Ectodermal cell (in vitro differentiated cells): ENCODE results near the gene ACSM3.
"Not testable (repeated sequence)": the region's sequence is repeated elsewhere in the genome, so short reads cannot be mapped to it uniquely, and the experiment has no call there.

Experiments
- H3K27ac ChIP-seq: 2 replicates; pipeline ENCODE4 v1.7.0; 2013; ENCODE audit warnings: mild to moderate bottlenecking, low read depth, low read length; ENCODE audit not compliant: insufficient read depth, poor library complexity, severe bottlenecking
- H3K27me3 ChIP-seq: 2 replicates; pipeline ENCODE4 v1.7.0; 2013; ENCODE audit warnings: mild to moderate bottlenecking, low read length; ENCODE audit not compliant: insufficient read depth, control insufficient read depth, poor library complexity, severe bottlenecking
- H3K36me3 ChIP-seq: one replicate; pipeline ENCODE4 v1.7.0; 2013; ENCODE audit warnings: low read length; ENCODE audit not compliant: control insufficient read depth, insufficient read depth
- H3K4me1 ChIP-seq: one replicate; pipeline ENCODE4 v1.7.0; 2013; ENCODE audit warnings: low read length; ENCODE audit not compliant: control insufficient read depth, insufficient read depth
- H3K4me3 ChIP-seq: 2 replicates; pipeline ENCODE4 v1.7.0; 2013; ENCODE audit warnings: low read depth, low read length, control low read depth; ENCODE audit not compliant: insufficient read depth
- H3K9me3 ChIP-seq: 2 replicates; pipeline ENCODE4 v1.7.0; 2013; ENCODE audit warnings: mild to moderate bottlenecking, low read length, moderate library complexity; ENCODE audit not compliant: control insufficient read depth
- WGBS, 2 experiments: methylation state at CpG; one replicate each; pipeline ENCODE4 v1.1.7; 2013; ENCODE audit warnings: missing lambda C conversion rate in 2 of 2; 5-methylcytosine and 5-hydroxymethylcytosine counted together

The ACSM3 gene

DNA sequence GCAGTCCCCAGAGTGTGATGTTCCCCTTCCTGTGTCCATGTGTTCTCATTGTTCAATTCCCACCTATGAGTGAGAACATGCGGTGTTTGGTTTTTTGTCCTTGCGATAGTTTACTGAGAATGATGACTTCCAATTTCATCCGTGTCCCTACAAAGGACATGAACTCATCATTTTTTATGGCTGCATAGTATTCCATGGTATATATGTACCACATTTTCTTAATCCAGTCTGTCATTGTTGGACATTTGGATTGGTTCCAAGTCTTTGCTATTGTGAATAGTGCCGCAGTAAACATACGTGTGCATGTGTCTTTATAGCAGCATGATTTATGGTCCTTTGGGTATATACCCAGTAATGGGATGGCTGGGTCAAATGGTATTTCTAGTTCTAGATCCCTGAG lies 8.0 kb upstream of the ACSM3 start:
- WGBS, 2 experiments: 86% methylated on average over 3 of the region's 5 CpGs; no CpG with 5 or more reads in 1 of the 2 experiments
- H3K9me3 ChIP-seq, H3K4me3 ChIP-seq, H3K4me1 ChIP-seq, H3K27me3 ChIP-seq, H3K36me3 ChIP-seq, H3K27ac ChIP-seq: not testable (repeated sequence)

DNA sequence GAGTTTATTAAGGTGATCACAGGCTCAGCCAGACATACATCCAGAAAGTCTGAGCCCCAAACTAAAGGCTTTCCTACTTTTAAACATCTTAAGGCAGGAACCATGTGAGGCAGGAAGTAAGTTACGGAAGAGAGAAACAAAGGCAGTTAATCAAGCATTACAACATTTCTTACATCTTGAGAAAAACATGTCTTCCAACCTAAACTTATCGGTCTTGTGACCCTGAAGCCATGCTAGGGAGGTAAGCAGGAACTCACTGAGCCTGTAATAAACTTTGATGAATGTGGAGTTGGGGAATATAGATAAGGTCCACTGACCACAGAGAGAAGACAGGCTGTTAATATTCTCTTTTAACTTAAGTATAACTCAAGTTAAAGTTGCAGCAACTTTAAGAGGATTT lies 3.5 kb upstream of the ACSM3 start:
- no peak overlapping the region for H3K27ac ChIP-seq
- H3K27me3 ChIP-seq: no peaks in the 10 kb centered on the region
- WGBS, 2 experiments: 97 to 100% methylated on average over 2 of the region's 2 CpGs
- H3K36me3 ChIP-seq: no peaks in the 10 kb centered on the region
- no peak overlapping the region for H3K4me3 ChIP-seq
- no peaks in the 10 kb centered on the region for H3K9me3 ChIP-seq
- H3K4me1 ChIP-seq: no peaks in the 10 kb centered on the region

DNA sequence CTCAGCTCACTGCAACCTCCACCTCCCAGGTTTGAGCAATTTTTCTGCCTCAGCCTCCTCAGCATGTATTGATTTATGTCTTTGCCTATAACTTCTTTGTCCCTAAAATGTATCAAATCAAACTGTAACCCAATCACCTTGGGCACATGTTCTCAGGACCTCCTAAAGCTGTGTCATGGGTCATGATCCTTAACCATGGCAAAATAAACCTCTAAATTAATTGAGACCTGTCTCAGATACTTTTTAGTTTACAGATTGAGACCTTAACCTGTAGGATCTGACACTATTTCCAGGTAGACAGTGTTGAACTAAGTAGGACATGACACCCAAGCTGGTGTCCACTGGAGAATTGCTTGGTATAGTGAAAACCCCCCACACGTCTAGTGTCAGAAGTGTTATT lies 2.6 kb upstream of the ACSM3 start:
- H3K27ac ChIP-seq: no peak overlapping the region
- no peaks in the 10 kb centered on the region for H3K27me3 ChIP-seq
- H3K9me3 ChIP-seq: no peaks in the 10 kb centered on the region
- no peaks in the 10 kb centered on the region for H3K4me1 ChIP-seq
- WGBS, 2 experiments: 96% methylated on average over 1 of the region's 1 CpG
- no peaks in the 10 kb centered on the region for H3K36me3 ChIP-seq
- no peak overlapping the region for H3K4me3 ChIP-seq

DNA sequence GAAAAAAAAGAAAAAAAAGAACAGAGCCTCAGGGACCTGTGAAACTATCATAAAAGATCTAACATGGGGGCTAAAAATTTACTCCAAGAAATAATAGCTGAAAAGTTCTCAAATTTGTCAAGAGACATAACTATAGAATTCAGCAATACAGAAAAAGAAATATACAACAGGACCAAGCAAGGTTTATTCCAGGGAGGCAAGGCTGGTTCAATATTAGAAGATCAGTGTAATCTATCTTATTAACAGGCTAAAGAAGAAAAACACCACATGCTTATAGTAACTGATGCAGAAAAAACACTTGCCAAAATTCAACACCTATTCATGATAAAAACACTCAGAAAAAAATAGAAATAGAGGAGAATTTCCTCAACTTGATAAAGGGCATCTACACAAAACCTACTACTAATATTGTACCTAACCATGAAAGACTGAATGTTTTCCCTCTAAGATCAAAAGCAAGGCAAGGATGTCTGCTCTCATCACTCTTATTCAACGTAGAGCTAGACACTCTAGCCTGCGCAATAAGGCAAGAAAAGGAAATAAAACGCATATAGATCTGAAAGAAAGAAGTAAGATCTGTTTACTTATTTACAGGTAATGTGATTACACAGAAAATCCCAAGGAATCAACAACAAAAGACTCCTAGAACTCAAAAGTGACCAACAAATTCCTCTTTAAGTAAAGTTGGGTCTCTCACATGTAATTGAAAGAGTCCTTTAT lies 1.2 kb upstream of the ACSM3 start:
- no peaks in the 10 kb centered on the region for H3K4me1 ChIP-seq
- H3K27ac ChIP-seq: no peak overlapping the region
- 100% methylated on average over 1 to 3 of the region's 3 CpGs for WGBS, 2 experiments

DNA sequence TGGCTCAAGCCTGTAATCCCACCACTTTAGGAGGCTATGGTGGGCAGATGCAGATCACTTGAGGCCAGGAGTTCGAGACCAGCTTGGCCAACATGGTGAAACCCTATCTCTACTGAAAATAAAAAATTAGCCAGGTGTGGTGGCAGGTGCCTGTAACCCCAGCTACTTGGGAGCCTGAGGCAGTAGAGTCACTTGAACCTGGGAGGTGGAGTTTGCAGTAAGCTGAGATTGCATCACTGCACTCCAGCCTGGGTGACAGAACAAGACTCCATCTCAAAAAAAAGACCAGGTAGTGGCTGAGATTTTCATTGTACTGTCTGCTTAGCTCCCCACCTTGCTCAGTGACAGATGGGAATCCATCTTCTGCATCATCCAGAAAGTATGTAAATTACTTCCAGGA lies 634 bp downstream of the ACSM3 start:
- not testable (repeated sequence) for H3K4me1 ChIP-seq, H3K27ac ChIP-seq, H3K4me3 ChIP-seq, H3K9me3 ChIP-seq, H3K36me3 ChIP-seq, H3K27me3 ChIP-seq
- 86 to 94% methylated on average over 1 of the region's 1 CpG for WGBS, 2 experiments

More for the DNA sequence above, 1.2 kb upstream of the ACSM3 start:
- Histone ChIP-seq H3K27me3 (no peaks in the 10 kb centered on the region), H3K9me3 (no peaks in the 10 kb centered on the region), H3K4me3 (no peak overlapping the region), H3K36me3 (no peaks in the 10 kb centered on the region)

DNA sequence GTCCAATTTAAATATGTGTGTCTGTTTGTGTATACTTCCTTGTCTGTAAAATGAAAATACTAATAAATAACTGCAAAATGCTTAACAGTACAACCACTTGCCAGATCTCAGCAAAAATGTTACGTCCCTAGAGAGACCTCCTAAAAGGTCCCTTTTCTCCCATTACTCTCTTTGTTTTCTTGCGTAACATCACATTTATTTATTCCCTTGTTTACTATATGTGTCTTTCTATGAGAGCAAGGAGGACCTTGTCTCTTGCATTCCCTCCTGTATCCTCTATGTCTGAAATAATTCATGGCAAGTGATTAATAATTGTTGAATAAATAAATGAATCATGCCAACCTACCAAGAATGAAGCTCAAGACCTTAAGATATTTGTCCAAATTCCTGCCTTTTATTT lies 1.9 kb downstream of the ACSM3 start:
- H3K9me3 ChIP-seq: no peaks in the 10 kb centered on the region
- no peak overlapping the region for H3K4me3 ChIP-seq
- H3K27ac ChIP-seq: no peak overlapping the region
- no peaks in the 10 kb centered on the region for H3K4me1 ChIP-seq
- H3K27me3 ChIP-seq: no peaks in the 10 kb centered on the region
- no peaks in the 10 kb centered on the region for H3K36me3 ChIP-seq
- WGBS, 2 experiments: 90 to 95% methylated on average over 2 of the region's 2 CpGs

DNA sequence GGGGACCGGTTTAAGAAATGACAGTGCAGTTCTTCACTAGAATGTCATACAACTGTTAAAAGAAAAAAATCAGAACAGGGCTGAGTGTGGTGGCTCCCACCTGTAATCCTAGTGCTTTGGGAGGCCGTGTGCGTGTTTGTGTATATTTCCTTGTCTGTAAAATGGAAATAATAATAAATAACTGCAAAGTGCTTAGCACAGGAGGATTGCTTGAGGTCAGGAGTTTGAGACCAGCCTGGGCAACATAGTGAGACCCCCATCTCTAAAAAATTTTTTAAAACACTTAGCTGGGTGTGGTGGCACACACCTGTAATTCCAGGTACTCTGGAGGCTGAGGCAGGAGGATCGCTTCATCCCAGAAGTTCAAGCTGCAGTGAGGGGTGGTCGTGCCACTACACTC lies 2.5 kb downstream of the ACSM3 start:
- 88 to 91% methylated on average over 5 of the region's 5 CpGs for WGBS, 2 experiments
- H3K36me3 ChIP-seq: no peaks in the 10 kb centered on the region
- H3K27ac ChIP-seq: no peak overlapping the region
- H3K27me3 ChIP-seq: no peaks in the 10 kb centered on the region
- H3K4me3 ChIP-seq: no peak overlapping the region
- H3K9me3 ChIP-seq: no peaks in the 10 kb centered on the region
- H3K4me1 ChIP-seq: no peaks in the 10 kb centered on the region

DNA sequence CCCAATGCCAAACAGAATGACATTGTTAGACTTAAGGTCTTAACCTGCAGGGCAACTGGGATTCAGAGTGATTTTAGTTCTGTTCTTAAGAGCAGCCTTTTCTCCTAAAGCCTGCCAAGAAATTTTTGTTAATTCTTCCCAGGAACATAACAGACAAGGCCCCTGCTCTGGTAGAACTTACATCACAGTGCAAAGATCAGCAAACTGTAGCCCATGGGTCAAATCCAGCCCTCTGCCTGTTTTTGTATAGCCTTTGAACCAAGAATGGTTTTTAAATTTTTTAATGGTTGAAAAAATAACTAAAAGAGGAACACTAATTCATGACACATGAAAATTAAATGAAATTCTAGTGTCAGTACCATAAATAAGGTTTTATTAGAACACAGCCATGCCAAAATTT lies 3.8 kb downstream of the ACSM3 start:
- Histone ChIP-seq H3K36me3 (no peaks in the 10 kb centered on the region), H3K9me3 (no peaks in the 10 kb centered on the region), H3K4me3 (no peak overlapping the region), H3K4me1 (no peaks in the 10 kb centered on the region), H3K27me3 (no peaks in the 10 kb centered on the region), H3K27ac (no peak overlapping the region)

DNA sequence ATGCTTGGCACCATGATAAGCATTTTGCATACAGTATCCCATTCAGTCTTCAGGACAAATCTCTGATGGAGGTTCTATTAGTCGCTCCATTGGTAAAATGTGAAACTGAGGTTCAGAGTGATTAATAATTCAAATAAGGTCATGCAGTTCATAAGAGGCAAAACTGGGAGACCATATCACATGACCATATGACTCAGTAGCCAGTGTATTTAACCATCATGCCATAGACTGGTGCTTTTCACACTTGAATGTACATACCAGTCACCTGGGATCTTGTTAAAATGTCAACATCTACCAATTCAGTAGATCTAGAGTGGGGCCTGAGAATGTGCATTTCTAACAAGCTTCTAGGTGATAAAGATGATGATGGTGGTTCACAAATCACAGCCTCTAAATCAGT lies 4.3 kb downstream of the ACSM3 start:
- Histone ChIP-seq H3K4me1 (no peaks in the 10 kb centered on the region), H3K27ac (no peak overlapping the region), H3K27me3 (no peaks in the 10 kb centered on the region), H3K36me3 (no peaks in the 10 kb centered on the region), H3K9me3 (no peaks in the 10 kb centered on the region), H3K4me3 (no peak overlapping the region)
- WGBS, 2 experiments: 100% methylated on average over 1 of the region's 1 CpG; no CpG with 5 or more reads in 1 of the 2 experiments

DNA sequence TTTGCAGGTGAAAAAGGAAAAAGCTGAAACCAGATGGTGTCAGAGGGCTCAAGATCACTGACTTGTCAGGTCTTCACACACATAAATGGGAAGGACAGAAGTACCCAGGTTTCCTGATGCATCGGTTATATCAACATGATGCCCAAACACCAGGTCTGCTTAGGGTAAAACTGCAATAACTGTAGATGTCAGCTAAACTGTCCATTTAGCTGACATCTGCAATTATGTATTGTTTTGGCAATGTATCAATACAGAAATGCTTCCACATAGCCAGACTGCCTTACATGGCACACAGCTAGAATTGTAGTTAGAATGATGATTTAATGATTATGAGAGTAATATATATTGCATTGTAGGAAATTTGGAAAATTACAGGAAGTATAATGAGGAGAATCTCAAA lies 5.0 kb downstream of the ACSM3 start:
- Histone ChIP-seq H3K4me3 (no peak overlapping the region), H3K27me3 (no peaks in the 10 kb centered on the region), H3K27ac (no peak overlapping the region), H3K9me3 (no peaks in the 10 kb centered on the region), H3K36me3 (no peaks in the 10 kb centered on the region), H3K4me1 (no peaks in the 10 kb centered on the region)
- 87 to 89% methylated on average over 1 of the region's 1 CpG for WGBS, 2 experiments

DNA sequence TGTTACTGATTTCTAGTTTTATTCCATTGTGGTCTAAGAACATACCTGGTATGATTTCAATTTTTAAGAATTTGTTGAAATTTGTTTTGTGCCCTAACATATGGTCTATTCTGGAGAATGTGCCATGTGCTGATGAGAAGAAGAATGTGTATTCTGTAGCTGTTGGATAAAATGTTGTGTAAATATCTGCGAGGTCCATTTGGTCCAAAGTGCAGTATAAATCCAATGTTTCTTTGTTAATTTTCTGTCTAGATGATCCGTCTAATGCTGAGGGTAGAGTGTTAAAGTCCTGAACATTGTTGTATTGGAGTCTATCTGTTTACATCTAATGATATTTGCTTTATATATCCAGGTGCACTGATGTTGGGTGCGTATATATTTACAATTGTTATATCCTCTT lies 9.9 kb downstream of the ACSM3 start:
- H3K9me3 ChIP-seq: no peaks in the 10 kb centered on the region
- H3K4me1 ChIP-seq: no peaks in the 10 kb centered on the region
- H3K27ac ChIP-seq: no peak overlapping the region
- H3K36me3 ChIP-seq: no peaks in the 10 kb centered on the region
- whole genome bisulfite sequencing, 2 experiments: 84 to 92% methylated on average over 2 of the region's 3 CpGs
- no peaks in the 10 kb centered on the region for H3K27me3 ChIP-seq
- H3K4me3 ChIP-seq: no peak overlapping the region
